GM21737 (cell line): ENCODE results near the gene ZSCAN18.

Experiments used
- ATAC-seq: cut with Tn5 transposase; IDR thresholded peaks from one replicate; pipeline ENCODE4 v1.9.1; 2021; ENCODE audit warnings: mild to moderate bottlenecking, moderate library complexity; ENCODE audit not compliant: unreplicated experiment

Gene ZSCAN18

GRCh38 chr19:58045411-58046050 is 52.5 kb downstream of the ZSCAN18 start:
- ATAC-seq: no peak

DNA sequence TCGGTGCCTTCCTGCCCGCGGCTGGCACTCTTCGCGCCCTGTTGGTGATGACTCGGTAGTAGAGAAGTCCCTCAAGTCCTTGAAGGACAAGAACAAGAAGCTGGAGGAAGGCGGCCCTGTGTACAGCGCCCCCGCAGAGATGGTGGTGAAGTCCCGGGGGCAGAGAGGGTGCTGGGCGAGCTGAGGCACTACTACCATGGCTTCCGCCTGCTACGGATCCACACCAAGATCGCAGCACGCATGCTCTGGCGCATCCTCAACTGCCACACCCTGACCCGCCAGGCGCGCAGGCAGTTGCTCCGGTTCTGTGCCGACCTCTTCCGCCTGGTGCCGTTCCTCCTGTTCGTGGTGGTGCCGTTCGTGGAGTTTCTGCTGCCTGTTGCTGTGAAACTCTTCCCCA is 53.1 kb downstream of the ZSCAN18 start:
- ATAC-seq: no peak

DNA sequence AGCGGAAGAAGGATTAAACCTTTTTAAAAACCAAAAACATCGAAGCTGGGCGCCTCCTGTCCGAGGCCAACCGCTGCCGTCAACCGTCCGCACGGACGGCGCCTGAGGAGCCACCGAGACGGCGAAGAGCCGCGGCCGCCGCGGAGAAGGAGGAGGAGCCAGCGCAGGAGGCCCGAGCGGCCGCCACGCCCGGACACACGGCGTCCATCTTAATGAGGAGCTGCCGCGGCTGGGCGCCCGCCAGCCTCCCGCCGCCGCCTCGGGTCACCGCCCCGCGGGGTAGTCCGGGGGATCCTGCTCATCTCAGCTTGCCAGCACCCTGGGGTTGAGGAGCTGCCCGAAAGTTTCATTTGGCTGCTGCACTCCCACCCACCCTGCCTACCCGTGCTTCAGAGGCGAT is 53.6 kb downstream of the ZSCAN18 start:
- ATAC-seq: no peak

DNA sequence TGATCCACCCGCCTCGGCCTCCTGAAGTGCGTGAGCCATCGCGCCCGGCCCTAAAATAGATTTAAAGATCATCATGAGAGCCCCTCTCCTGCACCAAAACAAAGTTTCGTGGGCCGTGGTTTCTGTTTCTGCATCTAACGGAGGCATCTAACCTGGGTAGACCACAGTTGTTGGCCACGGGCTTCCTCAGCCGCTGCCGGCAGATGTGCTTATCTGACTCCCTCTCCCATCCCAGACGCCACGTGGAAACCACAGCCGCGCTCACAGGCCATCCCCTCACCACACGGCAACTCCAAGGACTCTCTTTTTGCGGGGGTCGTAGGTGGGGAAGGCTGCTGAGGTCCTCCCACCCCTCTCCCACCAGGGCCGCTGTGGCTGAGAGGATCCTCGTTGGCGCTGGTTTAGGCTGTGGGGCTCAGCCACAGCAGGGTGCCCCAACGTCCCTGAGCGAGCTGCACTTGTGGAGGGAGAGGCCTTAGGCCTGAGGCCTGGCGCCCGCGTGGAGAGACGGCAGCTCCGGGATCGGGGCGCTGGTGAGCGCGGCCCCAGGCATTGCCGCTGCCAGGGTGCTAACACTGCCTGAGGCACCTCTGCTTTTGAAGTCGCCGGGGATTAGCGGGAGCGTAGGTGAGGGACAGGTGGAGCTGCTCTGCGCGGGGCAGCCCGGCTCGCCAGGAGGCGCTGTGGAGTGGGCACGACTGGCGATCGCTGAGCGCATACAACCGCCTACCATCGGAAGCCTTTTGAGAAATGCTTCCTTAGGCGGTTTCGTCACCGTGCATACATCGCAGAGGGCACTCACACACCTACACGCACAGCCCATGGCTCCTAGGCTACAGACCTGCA is 55.3 kb downstream of the ZSCAN18 start:
- ATAC-seq: no peak

- no peak for ATAC-seq
Measured at GRCh38 chr19:58040751-58041525, 57.1 kb downstream of the ZSCAN18 start.

DNA sequence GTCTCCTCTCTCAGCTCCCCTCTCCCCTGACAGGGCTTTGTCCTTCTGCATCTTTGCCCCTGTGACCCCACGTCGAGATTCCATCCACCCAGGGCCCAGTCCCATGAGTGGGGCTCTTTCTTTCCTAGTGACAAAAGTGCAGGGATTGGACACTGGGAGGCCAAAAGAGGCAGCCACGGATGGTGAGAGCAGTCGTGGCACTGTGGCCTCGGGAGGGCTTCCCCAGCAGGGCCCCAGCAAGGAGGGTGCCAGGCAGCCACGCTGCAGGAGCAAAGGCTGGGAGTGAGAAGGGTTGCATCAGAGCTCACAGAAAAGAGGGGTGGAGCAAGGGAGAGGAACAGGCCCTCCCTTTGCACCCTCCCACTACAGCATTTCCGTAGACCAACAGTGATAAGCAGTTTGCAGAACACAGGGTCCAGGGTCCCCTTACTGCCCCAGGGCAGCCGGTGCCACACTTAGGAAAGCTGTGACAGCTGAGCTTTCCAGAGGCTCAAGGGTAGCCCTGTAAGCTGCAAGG is 59.3 kb downstream of the ZSCAN18 start:
- no peak for ATAC-seq

GRCh38 chr19:58037927-58038687 is 59.9 kb downstream of the ZSCAN18 start:
- no peak for ATAC-seq

GRCh38 chr19:58035863-58036262 is 62.2 kb downstream of the ZSCAN18 start:
- no peak for ATAC-seq

- no peak for ATAC-seq
Measured at GRCh38 chr19:58034477-58034793, 63.6 kb downstream of the ZSCAN18 start.
